RPMI7951 (cell line): ENCODE measurements around the gene PDCD1LG2. TPM values are rescaled to one million over a fixed set of nuclear protein-coding genes. Genes with fewer than 3 reads are reported as not detected.
"Not testable (repeated sequence)": the region's sequence is repeated elsewhere in the genome, so short reads cannot be mapped to it uniquely, and the experiment has no call there.

Source experiments
- DNase-seq: peaks from one replicate; pipeline ENCODE4 v3.0.0-alpha.2; 2012; ENCODE audit warnings: low read depth
- total RNA-seq: library from RNA; depleted of rRNA; stranded (reverse); fragments of >200 nt; shearing (Covaris generic); gene quantifications from 2 replicates; pipeline ENCODE4 v1.2.3, GENCODE V29; 2014

The PDCD1LG2 gene
- total RNA-seq, 1 experiment from 2014 or later, result 16.2 TPM

DNA sequence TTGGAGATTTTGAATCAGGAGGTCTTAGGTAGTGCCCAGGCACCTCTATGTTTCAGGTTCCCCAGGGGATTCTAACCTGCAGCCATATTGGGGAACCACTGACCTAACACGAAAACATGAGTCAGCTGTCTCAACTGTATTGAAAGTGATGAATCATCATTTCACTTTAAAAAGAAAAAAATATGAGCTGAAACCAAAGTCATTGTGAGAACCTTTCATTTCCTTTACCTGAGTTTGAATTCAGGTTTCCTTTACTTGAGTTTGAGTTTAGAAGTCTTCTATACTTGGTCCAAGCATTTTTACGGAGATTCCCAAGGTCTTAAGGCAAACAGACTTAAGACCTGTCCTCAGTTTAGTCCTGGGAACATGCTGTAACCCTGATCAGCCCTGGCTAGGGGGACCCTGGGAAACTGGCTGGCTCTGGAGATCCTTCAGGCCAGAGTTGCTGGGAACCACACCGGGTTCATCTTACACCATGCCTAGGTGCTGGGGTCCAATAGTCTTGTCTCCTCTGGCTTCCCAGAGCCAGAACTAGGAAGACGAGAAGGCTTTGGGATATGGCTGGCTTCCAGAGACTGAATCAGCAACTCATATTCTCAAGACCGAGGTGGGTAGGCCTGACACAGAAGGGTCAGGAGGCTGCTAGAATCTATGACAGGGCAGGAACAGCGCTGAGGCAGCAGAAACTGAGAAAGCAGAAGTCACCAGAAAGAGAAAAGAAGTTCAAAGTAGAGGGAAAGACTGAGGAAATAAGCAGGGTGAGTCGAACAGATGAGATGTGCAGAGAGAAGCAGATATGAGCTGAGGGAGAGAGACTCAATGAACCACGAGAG is 16.4 kb upstream of the PDCD1LG2 start:
- peak; percentile 86 for DNase-seq

DNA sequence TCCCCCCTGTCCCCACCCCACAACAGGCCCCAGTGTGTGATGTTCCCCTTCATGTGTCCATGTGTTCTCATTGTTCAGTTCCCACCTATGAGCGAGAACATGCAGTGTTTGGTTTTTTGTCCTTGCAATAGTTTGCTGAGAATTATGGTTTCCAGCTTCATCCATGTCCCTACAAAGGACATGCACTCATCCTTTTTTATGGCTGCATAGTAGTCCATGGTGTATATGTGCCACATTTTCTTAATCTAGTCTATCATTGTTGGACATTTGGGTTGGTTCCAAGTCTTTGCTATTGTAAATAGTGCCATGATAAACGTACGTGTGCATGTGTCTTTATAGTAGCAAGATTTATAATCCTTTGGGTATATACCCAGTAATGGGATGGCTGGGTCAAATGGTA is 15.6 kb upstream of the PDCD1LG2 start:
- DNase-seq, result not testable (repeated sequence)

DNA sequence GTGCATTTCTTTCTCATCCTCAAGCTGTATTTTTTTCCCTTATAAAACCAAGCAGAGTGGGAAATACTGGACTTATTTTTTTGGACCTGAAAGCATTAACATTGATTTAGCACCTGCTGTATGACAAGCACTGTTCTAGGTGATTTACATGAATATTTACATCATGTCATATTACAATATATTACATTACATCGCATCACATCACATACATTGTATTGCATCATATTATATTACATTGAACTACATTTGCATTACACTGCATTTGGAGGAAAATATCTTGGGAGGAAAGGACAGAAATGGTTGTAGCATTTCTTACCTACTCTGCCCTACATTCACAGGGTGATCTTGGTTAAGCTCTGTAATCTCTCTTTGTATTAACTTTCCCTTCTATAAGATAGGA is 11.2 kb upstream of the PDCD1LG2 start:
- no peak for DNase-seq

DNA sequence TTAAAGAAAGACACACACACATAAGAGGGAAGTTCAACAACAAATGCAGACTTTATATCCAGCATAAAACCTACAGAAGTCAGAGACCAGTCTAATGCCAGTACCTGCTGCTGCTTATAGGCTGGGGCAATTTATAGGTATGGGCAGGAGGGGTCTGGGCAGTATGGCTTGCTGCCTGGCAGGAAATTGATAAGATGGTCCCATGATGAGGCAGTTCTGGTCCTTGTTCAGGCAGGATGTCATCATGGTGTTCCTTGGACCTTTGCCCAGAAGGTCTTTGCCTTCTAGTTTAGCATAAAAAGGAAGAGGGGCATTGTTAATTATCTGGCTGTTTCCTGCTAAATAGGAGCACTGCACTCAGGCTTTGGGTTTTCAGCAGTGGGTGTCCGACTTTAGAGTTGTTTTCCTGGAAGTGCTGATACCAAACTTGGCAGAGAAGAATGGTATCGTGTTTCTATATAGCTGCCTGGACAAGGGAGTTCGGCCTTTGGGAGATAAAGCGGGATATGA is 10.4 kb upstream of the PDCD1LG2 start:
- DNase-seq, result peak; percentile 62

DNA sequence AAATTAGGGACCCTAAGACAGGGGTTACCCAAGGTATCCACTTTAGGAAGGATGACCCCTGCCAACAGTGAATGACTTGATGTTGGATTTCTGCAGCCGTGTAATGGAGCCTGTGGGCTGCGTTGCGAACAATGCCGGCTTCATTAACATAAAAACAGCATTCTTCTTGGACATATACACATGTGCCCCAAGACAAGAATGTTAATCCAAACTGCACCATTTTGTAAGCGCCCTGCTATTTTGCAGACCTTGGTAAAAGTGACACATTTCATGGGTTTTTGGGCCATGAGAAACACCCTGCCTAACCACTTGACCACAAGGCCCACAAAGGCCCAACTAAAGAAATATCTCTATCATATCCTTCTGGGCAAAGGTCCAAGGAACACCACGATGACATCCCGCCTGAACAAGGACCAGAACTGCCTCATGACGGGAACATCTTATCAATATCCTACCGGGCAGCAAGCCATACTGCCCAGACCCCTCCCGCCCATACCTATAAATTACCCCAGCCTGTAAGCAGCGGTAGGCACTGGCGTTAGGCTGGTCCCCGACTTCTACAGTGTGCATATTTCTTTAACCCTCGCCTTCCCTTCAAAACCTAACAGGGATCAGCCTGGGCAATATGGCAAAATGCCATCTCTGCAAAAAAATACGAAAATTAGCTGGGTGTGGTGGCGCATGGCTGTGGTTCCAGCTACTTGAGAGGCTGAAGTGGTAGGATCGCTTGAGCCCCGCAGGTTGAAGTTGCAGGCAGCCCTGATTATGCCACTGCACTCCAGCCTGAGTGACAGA is 9.7 kb upstream of the PDCD1LG2 start:
- peak; percentile 82 for DNase-seq

DNA sequence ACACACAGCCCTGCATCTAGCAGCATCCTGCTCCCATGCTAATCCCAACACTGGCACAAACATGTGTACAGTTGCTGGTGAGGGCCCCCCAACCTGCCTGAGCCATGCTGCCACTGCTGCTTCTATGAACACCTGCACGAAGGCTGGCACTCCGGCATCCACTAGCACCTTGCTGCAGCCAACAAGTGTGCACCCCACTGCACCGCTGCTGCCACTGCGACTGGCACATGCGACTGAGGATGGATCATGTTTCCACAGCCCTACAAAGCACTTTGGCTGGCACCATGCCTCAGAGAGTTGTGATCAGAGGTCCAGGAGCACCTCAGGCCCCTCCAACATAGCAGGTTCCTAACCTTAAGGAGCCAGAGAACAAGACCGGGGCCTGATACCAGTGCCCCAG is 7.8 kb upstream of the PDCD1LG2 start:
- no peak for DNase-seq

DNA sequence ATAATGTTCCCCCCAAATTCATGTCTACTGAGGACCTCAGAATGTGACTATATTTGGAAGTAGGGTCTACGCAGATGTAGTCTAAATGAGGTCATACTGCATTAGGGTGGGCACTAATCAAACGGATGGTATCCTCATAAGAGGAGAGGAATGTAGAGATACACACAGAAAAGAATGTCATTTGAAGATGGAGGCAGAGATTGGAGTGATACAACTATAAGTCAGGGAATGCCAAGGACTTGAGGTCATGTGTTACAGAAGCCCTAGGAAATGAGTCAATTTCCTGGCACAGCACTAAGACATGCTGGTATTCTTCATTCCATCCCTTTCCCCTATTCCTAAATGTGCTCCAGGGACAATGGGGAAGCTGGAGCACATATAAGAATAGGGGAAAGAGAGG is 758 bp upstream of the PDCD1LG2 start:
- DNase-seq, result peak; percentile 96

DNA sequence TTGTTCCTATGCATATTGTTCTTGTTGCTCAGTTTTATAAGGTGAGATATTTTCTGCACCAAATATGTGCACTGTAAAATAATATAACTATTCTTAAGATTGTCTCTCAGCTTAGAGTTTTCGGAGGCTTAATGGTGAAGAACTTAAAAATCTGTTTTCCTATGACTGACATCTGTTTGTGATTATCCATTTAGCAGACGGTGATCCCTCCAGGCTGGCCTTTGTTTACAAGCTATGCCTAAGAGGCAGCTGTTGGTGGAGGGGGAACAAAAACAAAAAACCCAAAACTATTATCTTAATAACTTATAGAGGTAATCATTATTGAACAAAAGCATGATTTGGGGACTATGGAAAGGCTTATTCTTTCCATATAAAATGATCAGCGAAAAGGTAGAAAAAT is 658 bp downstream of the PDCD1LG2 start:
- peak; percentile 53 for DNase-seq

DNA sequence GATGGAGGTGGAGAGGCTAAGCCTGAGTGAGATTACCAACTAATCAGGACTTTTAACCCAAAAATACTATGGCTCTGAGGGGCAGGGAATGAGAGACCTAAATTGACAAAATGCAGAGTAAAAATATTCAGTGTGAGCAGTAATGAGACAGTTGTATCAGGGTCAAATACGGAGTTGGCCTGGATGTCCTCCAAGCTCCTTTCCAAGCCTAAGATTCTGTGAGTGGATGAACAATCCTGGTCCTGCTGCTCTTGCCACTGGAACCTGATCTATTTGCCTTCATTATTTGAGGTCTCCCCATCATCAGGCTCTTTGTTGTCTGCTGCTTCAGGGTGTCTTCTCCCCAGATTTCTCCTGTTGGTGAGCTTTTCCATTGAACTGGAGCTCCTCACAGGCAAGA is 1.1 kb downstream of the PDCD1LG2 start:
- no peak for DNase-seq

DNA sequence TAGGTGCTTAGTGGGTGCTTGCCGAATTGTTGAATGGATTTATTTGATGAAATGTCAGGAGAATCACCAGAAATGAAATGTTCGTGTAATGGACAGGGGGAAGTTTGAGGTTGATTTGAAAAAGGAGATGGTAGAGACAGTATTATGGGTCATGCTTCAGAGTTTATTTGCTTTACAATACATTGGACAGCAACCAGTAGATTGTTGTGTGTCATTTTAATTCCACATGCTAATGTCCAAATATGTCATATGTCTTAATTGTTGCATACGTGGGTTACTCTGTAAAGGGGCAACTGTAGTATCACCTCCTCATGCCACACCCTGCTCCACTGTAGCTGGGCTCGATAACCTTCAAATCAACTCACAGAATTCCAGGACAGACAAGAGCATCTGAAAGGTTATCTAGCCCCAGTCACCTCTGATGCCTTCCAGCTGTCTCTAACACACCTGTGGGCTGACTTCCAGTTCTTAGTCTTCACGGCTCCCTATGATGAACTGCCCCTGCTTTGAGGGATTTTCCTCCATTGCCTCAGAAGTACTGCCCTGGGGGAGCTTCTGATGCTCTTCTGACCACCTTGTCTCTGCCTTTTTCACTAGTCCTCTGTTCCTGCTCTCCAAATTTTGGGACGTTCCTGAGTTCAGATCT is 1.7 kb downstream of the PDCD1LG2 start:
- DNase-seq, result no peak

DNA sequence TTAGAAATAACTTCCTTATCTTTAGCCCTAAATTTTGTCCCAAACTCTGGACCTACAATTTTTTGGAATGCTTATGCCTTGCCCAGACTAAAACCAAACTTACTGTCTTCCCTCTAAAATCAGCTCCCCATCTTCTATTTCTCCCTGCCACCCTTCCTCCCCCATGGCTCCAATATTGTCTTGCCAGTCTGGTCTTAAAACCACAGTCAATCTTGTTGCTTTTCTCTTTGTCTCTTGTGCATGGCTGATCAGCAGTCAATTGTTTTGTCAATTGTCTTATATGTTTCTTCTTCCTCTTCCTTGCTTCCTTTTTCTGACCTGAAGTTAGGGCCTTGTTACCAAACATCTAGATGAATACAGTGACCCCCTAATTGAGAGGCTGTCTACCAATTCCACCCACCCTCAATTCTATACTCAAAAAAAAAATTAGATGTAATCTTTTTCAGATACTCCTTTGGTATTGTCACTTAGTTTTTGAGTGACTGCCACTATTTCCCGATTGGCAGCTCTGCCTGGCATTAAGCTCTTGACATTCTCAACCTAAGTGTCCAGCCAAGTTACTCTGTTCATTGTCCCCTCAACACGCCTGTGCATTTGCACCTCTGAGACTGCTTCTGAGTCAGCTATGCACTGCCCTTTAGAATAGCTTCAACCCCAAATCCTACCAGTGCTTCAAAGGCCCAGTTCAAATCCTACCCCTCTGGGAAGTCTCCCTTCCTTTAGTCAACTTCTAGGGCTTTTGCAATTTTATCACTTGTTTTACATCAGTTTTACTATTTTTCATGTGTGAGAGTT is 2.5 kb downstream of the PDCD1LG2 start:
- DNase-seq, result no peak

DNA sequence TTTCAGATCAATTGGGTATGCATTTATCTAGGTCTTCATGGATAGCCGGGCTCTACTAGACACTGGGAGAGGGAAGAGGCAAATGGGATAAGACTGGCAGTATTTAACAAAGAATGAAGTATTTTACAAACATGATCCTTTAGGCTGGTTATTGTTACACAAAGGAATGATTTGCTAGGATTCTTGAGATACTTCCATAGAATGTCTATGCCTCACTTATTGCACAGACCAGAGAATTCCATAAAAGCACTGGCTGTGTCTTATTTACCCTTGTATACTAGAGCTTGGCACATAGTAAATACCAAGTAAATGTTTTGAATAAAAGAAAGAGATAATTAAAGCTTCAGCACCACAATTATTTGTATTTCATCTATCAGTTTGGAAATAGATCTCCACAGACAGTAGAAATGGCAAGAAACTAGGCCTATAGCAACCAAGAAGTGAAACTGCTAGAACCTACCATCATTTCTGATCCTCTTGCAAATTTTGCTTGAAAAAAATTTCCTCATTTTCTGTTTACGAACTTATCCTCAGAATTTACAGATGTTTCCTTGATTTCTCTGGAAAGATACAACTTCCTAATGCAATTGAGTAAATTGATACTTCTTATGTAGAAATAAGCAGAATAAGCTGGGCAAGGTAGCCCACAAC is 3.8 kb downstream of the PDCD1LG2 start:
- no peak for DNase-seq

DNA sequence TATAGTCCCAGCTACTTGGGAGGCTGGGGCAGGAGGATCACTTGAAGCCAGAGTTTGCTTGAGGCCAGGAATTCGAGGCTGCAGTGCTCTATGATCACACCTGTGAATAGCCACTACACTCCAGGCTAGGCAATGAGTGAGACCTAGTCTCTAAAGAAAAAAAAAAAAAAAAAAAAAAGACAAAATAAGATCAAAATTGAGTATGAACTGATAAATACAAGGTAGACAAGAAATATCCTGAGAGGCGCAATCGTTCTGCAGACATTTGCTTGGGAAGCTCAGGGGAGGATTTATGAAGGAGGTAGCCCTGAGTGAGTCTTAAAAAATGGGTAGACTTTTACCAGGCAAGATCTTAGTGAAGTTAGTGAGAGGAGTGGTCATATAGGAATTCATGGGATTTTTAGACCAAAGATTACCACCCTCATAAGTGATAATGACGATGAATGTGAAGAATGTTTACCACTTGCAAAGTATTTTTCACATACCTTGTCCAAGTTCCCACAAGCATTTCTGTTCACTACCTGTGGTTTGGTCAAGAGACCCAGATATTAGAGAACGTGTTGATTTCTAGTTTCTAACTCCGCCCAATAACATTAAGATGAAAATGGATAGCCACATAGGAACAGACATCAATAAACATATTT is 4.4 kb downstream of the PDCD1LG2 start:
- no peak for DNase-seq

DNA sequence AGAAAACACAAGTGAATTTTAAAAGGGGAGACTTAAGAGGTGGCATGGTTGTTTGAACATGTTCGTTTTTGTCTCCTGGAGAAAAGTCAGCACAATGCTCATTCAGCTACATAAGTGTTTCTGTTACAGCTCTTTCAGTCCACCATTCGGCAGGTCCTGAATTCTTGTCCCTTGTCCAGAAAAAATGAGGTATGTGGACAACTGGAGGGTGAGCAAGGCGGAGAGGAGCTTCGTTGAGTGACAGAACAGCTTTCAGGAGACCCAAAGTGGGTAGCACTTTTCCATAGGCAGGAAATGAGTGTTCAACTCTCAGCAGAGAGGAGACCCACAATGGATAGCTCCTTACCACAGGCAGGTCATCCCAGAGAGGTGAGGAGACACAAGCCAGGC is 4.9 kb downstream of the PDCD1LG2 start:
- DNase-seq, result no peak

DNA sequence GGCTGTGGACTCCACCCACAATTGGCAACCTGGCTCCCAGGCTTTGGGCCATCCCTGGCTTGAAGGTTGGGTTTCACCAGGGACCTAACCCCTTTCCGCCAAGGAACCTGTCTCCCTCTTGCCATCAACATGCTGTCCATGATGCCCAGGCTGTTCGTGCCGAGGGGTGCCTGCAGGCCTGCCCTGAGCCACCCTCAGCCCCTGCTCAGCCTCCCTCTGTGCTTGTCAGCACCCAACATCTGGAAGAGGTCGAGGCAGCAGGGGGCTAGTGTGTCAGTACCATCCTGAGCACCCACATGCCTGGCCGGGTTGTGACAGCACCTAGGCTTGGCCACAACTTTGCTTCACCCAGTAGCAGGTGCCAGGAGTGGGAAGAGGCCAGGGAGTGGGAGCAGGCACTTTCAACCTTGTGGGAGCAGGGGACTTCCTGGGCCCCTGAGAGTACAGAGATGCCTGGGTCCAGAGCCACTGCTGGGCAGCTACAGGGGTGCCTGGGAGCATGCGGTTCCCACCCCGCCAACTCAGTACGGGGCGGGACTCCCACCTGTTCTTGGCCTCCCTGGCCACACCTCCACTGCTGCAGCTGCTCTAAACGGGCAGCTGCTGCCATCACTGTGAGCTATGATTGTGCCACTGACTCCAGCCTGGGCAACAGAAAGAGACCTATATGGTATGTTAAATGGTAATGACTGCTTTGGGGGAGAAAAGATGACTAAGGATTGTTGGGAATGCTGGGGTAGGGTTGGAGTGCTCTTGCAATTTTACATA is 6.3 kb downstream of the PDCD1LG2 start:
- no peak for DNase-seq

DNA sequence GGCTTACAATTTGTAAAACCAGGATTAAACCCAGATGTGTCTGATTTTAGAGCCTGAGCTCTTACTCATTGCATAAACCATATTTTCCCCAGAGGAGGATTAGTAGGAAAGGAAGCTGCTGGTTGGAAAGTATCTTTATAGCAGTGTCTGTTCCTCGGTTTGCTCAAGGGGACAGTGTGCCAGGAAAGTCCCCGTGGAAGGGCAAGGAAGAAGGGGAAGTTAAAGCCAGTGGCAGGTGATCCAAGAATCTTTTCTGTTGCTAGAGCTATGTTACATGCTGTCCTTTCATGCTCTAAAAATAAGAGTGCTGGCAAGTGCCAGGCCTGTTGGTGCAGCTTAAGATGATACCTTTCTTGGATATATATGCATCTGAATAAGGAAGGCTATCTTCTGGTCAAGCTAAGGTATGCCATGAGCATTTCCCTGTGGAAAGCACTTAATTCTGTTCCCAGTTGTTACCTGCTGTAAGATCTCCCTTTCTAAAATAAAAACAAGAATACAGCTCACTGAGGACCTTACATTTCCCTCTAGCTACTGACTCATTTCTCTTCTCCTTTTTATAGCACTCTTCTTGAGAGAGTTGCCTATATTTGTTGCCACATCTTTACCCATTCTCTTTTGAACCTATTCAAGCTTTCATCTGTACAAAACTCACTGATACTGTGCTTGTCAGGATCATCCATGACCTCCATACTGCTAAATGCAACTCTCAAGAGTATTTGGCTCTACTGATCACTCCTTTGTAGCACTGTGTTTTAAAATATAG is 8.0 kb downstream of the PDCD1LG2 start:
- DNase-seq, result peak; percentile 35

DNA sequence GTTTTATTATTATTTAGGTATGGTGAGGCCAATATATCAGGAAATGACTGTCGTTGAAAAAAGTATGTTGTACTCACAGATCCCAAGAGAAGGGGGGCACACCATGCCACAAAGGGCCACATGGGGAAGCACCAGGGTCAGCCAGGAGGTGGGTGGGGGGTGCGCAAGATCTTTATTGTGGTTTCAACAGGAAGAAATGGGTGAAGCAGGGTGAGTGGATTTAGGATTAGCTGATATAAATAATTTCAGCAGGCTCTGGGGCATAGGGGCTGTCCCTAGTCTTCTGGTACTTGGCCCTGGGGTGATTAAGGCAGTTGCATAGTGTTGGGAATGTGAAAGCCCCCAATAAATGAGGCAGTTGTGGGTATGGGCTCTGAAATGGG is 8.6 kb downstream of the PDCD1LG2 start:
- DNase-seq, result no peak

DNA sequence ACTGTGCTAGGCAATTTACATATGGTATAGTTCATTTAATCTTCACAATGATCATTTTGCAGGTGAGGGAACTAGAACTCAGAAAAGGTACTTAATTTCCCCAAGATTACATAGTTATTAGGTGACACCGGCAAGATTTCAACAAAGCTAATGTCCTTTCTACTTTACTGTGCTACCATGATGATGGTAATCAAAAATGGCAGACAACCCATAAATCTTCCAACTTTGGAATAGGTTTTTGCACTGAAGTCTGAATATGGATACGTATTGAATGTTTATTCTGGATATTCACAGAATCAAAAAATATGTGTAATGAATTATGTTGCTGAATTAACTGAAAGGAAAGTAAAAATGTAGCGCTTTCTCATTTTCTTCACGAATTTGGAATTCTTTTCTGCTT is 13.8 kb downstream of the PDCD1LG2 start:
- no peak for DNase-seq

DNA sequence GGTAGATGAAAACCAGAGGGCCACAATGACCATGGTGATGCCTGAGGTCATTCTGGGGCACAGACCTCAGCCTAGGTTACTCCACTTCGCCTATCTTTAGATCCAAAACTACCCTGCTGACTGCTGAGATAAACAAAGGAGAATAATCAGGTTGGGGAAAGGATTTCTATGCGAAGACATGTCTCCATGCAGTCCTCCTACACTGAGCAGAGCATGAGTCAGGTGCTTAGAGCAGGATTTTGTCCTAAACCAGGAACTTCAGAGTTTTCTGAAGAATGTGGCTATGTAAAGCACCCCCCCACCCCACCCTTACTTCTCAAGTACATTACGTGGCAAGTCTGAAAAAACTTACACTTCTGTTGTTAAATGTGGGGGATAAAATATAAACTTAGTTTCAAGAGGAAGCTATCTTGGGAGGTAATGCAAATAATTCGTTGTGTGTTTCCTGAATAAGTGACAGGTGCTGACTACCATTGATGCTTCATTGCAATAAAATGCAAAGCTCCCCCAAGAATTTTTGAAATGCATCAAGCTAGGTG is 19.4 kb downstream of the PDCD1LG2 start:
- no peak for DNase-seq
